Measurements from ENCODE around the gene CCDC134.

CCDC134 gene

GRCh38 chr22:41822317-41823057 is 22.0 kb downstream of the CCDC134 start:
- no peaks in the 10 kb centered on the region for H3K27me3 ChIP-seq (ENCODE audit: control insufficient read depth, insufficient read depth, low read length)
- no peak overlapping the region for H3K4me3 ChIP-seq (ENCODE audit: low read length)
- peaks cover 12% of the 10 kb centered on the region for H3K36me3 ChIP-seq (ENCODE audit: control insufficient read depth, insufficient read depth, low read length)
- peaks cover 3% of the 10 kb centered on the region for H3K4me1 ChIP-seq (ENCODE audit: control insufficient read depth, insufficient read depth, low read length)
- H3K27ac ChIP-seq (ENCODE audit: low read length), result no peak overlapping the region
- no peaks in the 10 kb centered on the region for H3K9me3 ChIP-seq (ENCODE audit: control insufficient read depth, insufficient read depth, low read length)
- DNase-seq (ENCODE audit: low read depth, low spot score), result no peak
- WGBS (ENCODE audit: insufficient coverage, insufficient read length), result no CpG with 5 or more reads among the region's 3 CpGs

- Histone ChIP-seq H3K4me3 (ENCODE audit: low read length) (no peak overlapping the region), H3K4me1 (ENCODE audit: control insufficient read depth, insufficient read depth, low read length) (peaks cover 3% of the 10 kb centered on the region), H3K27me3 (ENCODE audit: control insufficient read depth, insufficient read depth, low read length) (no peaks in the 10 kb centered on the region), H3K36me3 (ENCODE audit: control insufficient read depth, insufficient read depth, low read length) (peaks cover 12% of the 10 kb centered on the region), H3K9me3 (ENCODE audit: control insufficient read depth, insufficient read depth, low read length) (no peaks in the 10 kb centered on the region), H3K27ac (ENCODE audit: low read length) (no peak overlapping the region)
- WGBS (ENCODE audit: insufficient coverage, insufficient read length), result no CpG with 5 or more reads among the region's 6 CpGs
- DNase-seq (ENCODE audit: low read depth, low spot score), result no peak
Observed at GRCh38 chr22:41823797-41824196, 23.3 kb downstream of the CCDC134 start.

GRCh38 chr22:41825376-41825775 is 24.9 kb downstream of the CCDC134 start:
- no peak for DNase-seq (ENCODE audit: low read depth, low spot score)
- WGBS (ENCODE audit: insufficient coverage, insufficient read length), result no CpG with 5 or more reads among the region's 7 CpGs
- Histone ChIP-seq H3K4me3 (ENCODE audit: low read length) (no peak overlapping the region), H3K27me3 (ENCODE audit: control insufficient read depth, insufficient read depth, low read length) (no peaks in the 10 kb centered on the region), H3K36me3 (ENCODE audit: control insufficient read depth, insufficient read depth, low read length) (peaks cover 7% of the 10 kb centered on the region; the same call in 1 of the 2 replicates), H3K4me1 (ENCODE audit: control insufficient read depth, insufficient read depth, low read length) (peaks cover 3% of the 10 kb centered on the region), H3K27ac (ENCODE audit: low read length) (no peak overlapping the region), H3K9me3 (ENCODE audit: control insufficient read depth, insufficient read depth, low read length) (no peaks in the 10 kb centered on the region)

GRCh38 chr22:41826021-41826420 is 25.5 kb downstream of the CCDC134 start:
- no CpG with 5 or more reads among the region's 3 CpGs for WGBS (ENCODE audit: insufficient coverage, insufficient read length)
- no peak overlapping the region for H3K27ac ChIP-seq (ENCODE audit: low read length)
- peaks cover 7% of the 10 kb centered on the region; the same call in 1 of the 2 replicates for H3K36me3 ChIP-seq (ENCODE audit: control insufficient read depth, insufficient read depth, low read length)
- no peak for DNase-seq (ENCODE audit: low read depth, low spot score)
- H3K4me1 ChIP-seq (ENCODE audit: control insufficient read depth, insufficient read depth, low read length), result peaks cover 3% of the 10 kb centered on the region
- no peaks in the 10 kb centered on the region for H3K9me3 ChIP-seq (ENCODE audit: control insufficient read depth, insufficient read depth, low read length)
- H3K4me3 ChIP-seq (ENCODE audit: low read length), result no peak overlapping the region
- H3K27me3 ChIP-seq (ENCODE audit: control insufficient read depth, insufficient read depth, low read length), result no peaks in the 10 kb centered on the region

- H3K4me1 ChIP-seq (ENCODE audit: control insufficient read depth, insufficient read depth, low read length), result peaks cover 3% of the 10 kb centered on the region
- no peak overlapping the region for H3K4me3 ChIP-seq (ENCODE audit: low read length)
- no peaks in the 10 kb centered on the region for H3K27me3 ChIP-seq (ENCODE audit: control insufficient read depth, insufficient read depth, low read length)
- peaks cover 7% of the 10 kb centered on the region; the same call in 1 of the 2 replicates for H3K36me3 ChIP-seq (ENCODE audit: control insufficient read depth, insufficient read depth, low read length)
- no peaks in the 10 kb centered on the region for H3K9me3 ChIP-seq (ENCODE audit: control insufficient read depth, insufficient read depth, low read length)
- WGBS (ENCODE audit: insufficient coverage, insufficient read length), result no CpG with 5 or more reads among the region's 11 CpGs
- no peak for DNase-seq (ENCODE audit: low read depth, low spot score)
- H3K27ac ChIP-seq (ENCODE audit: low read length), result no peak overlapping the region
Observed at GRCh38 chr22:41826430-41827383, 26.2 kb downstream of the CCDC134 start.

GRCh38 chr22:41827671-41828070 is 27.2 kb downstream of the CCDC134 start:
- no peaks in the 10 kb centered on the region for H3K27me3 ChIP-seq (ENCODE audit: control insufficient read depth, insufficient read depth, low read length)
- H3K4me3 ChIP-seq (ENCODE audit: low read length), result no peak overlapping the region
- H3K9me3 ChIP-seq (ENCODE audit: control insufficient read depth, insufficient read depth, low read length), result no peaks in the 10 kb centered on the region
- peaks cover 7% of the 10 kb centered on the region; the same call in 1 of the 2 replicates for H3K36me3 ChIP-seq (ENCODE audit: control insufficient read depth, insufficient read depth, low read length)
- H3K4me1 ChIP-seq (ENCODE audit: control insufficient read depth, insufficient read depth, low read length), result peaks cover 3% of the 10 kb centered on the region
- no peak for DNase-seq (ENCODE audit: low read depth, low spot score)
- H3K27ac ChIP-seq (ENCODE audit: low read length), result no peak overlapping the region
- WGBS (ENCODE audit: insufficient coverage, insufficient read length), result no CpG with 5 or more reads among the region's 6 CpGs

GRCh38 chr22:41828516-41828915 is 28.0 kb downstream of the CCDC134 start:
- Histone ChIP-seq H3K36me3 (ENCODE audit: control insufficient read depth, insufficient read depth, low read length) (peaks cover 7% of the 10 kb centered on the region; the same call in 1 of the 2 replicates), H3K4me1 (ENCODE audit: control insufficient read depth, insufficient read depth, low read length) (peaks cover 3% of the 10 kb centered on the region), H3K27ac (ENCODE audit: low read length) (no peak overlapping the region), H3K27me3 (ENCODE audit: control insufficient read depth, insufficient read depth, low read length) (no peaks in the 10 kb centered on the region), H3K9me3 (ENCODE audit: control insufficient read depth, insufficient read depth, low read length) (no peaks in the 10 kb centered on the region), H3K4me3 (ENCODE audit: low read length) (no peak overlapping the region)
- no CpG with 5 or more reads among the region's 4 CpGs for WGBS (ENCODE audit: insufficient coverage, insufficient read length)
- no peak for DNase-seq (ENCODE audit: low read depth, low spot score)

- no CpG with 5 or more reads among the region's 3 CpGs for WGBS (ENCODE audit: insufficient coverage, insufficient read length)
- H3K4me3 ChIP-seq (ENCODE audit: low read length), result no peak overlapping the region
- H3K27ac ChIP-seq (ENCODE audit: low read length), result no peak overlapping the region
- no peaks in the 10 kb centered on the region for H3K27me3 ChIP-seq (ENCODE audit: control insufficient read depth, insufficient read depth, low read length)
- no peaks in the 10 kb centered on the region; the same call in none of the 2 replicates for H3K4me1 ChIP-seq (ENCODE audit: control insufficient read depth, insufficient read depth, low read length)
- H3K36me3 ChIP-seq (ENCODE audit: control insufficient read depth, insufficient read depth, low read length), result peaks cover 7% of the 10 kb centered on the region; the same call in 1 of the 2 replicates
- no peaks in the 10 kb centered on the region for H3K9me3 ChIP-seq (ENCODE audit: control insufficient read depth, insufficient read depth, low read length)
- no peak for DNase-seq (ENCODE audit: low read depth, low spot score)
Observed at GRCh38 chr22:41830174-41830573, 29.7 kb downstream of the CCDC134 start.

- Histone ChIP-seq H3K36me3 (ENCODE audit: control insufficient read depth, insufficient read depth, low read length) (peaks cover 3% of the 10 kb centered on the region; the same call in 1 of the 2 replicates), H3K4me1 (ENCODE audit: control insufficient read depth, insufficient read depth, low read length) (no peaks in the 10 kb centered on the region; the same call in 1 of the 2 replicates), H3K9me3 (ENCODE audit: control insufficient read depth, insufficient read depth, low read length) (no peaks in the 10 kb centered on the region), H3K4me3 (ENCODE audit: low read length) (no peak overlapping the region), H3K27me3 (ENCODE audit: control insufficient read depth, insufficient read depth, low read length) (no peaks in the 10 kb centered on the region), H3K27ac (ENCODE audit: low read length) (no peak overlapping the region)
- no CpG with 5 or more reads among the region's 6 CpGs for WGBS (ENCODE audit: insufficient coverage, insufficient read length)
- no peak for DNase-seq (ENCODE audit: low read depth, low spot score)
Observed at GRCh38 chr22:41831383-41831782, 30.9 kb downstream of the CCDC134 start.

- Histone ChIP-seq H3K9me3 (ENCODE audit: control insufficient read depth, insufficient read depth, low read length) (no peaks in the 10 kb centered on the region), H3K27me3 (ENCODE audit: control insufficient read depth, insufficient read depth, low read length) (no peaks in the 10 kb centered on the region), H3K4me3 (ENCODE audit: low read length) (peak overlapping the region; percentile 28; the same call in 1 of the 2 replicates), H3K4me1 (ENCODE audit: control insufficient read depth, insufficient read depth, low read length) (no peaks in the 10 kb centered on the region; the same call in 1 of the 2 replicates), H3K27ac (ENCODE audit: low read length) (peak overlapping the region; percentile 54), H3K36me3 (ENCODE audit: control insufficient read depth, insufficient read depth, low read length) (peaks cover 4% of the 10 kb centered on the region; the same call in 1 of the 2 replicates)
- WGBS (ENCODE audit: insufficient coverage, insufficient read length), result no CpG with 5 or more reads among the region's 17 CpGs
- no peak for DNase-seq (ENCODE audit: low read depth, low spot score)
Observed at GRCh38 chr22:41831828-41832552, 31.5 kb downstream of the CCDC134 start.
